Peyer's patch (tissue), 4 donors: ENCODE measurements around the gene MAGI2.

Experiments used
- CTCF ChIP-seq, 6 experiments: fragments of 450-650 bp in 4 of 6; fragments of 200-600 bp in 2 of 6; sonication (generic) in 1 of 6; IDR thresholded peaks; one replicate each; pipeline ENCODE4 v1.5.1; 2017 to 2019; ENCODE audit warnings: antibody characterized with exemption in 6 of 6, mild to moderate bottlenecking in 3 of 6, moderate library complexity in 1 of 6
- POLR2A ChIP-seq, 2 donors: fragments of 450-650 bp; IDR thresholded peaks; one replicate each; pipeline ENCODE4 v1.5.1; 2017; ENCODE audit warnings: antibody characterized with exemption in 2 of 2, mild to moderate bottlenecking in 2 of 2, moderate library complexity in 2 of 2

GRCh38 chr7:79452032-79452494, 1.4 kb downstream of the MAGI2 start:
- TF ChIP-seq CTCF (IDR thresholded peaks at IDR 0.05) (no peak), POLR2A (IDR thresholded peaks at IDR 0.05) (no peak)
